HG02885 (cell line): ENCODE results near the gene RUVBL1.

Experiments
- ATAC-seq: cut with Tn5 transposase; IDR thresholded peaks from one replicate; pipeline ENCODE4 v1.9.1; 2021; ENCODE audit warnings: mild to moderate bottlenecking; ENCODE audit not compliant: unreplicated experiment, poor library complexity

Gene RUVBL1

GRCh38 chr3:128036119-128036518 lies 87.5 kb downstream of the RUVBL1 start:
- ATAC-seq: no peak

- ATAC-seq: no peak
These were observed 90.5 kb downstream of the RUVBL1 start for GRCh38 chr3:128033102-128033501.
